Mammary epithelial cell (primary cell): ENCODE results near the gene TP73.

Source experiments
- CTCF ChIP-seq, 2 donors: IDR thresholded peaks in 1 of 2; conservative IDR thresholded peaks in 1 of 2; 2 replicates each; pipeline ENCODE4 v1.5.1; 2011 to 2012; ENCODE audit warnings: inconsistent platforms in 2 of 2, low read length in 2 of 2, mild to moderate bottlenecking in 2 of 2, control low read depth in 1 of 2, low read depth in 1 of 2; ENCODE audit not compliant: insufficient read depth in 1 of 2; ENCODE audit errors: extremely low read depth in 1 of 2
- EZH2 ChIP-seq: IDR thresholded peaks from 2 replicates; pipeline ENCODE4 v1.6.1; 2012; ENCODE audit warnings: low read length, inconsistent platforms, borderline replicate concordance

DNA sequence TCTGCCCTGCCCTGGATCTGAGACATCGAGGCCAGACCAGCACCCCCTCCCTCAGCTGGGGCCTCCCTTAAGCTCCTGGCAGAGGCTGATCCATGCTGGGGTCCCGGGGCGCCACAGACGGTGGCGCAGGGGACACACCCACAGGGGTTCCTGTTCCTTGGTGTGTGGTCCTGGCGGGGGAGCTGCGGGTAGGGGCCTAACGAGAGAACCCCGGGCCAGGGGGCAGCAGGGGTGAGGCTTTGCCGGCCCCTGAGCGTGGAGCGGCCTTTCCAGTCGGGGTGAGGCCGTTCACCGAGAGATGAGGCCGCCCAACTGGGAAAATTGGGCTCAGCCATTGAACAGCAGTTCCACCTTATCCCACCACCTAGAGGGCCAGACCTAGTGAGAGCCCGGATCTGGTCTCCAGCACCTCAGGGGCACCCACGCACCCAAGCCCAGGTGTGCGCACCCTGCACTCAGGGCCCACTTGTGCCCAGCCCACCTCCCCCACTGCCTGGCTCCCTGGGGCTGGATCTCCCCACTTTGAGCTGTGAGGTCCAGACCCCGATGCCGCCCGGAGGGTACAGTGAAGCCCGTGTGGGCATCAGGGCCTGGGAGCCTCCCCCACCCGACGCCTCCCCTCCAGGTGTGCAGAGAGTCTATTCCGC, 54.5 kb downstream of the TP73 start:
- TF ChIP-seq EZH2 = no peak
- no peak for TF ChIP-seq CTCF (conservative IDR thresholded peaks at IDR 0.05 in 1 of 2, IDR thresholded peaks at IDR 0.05 in 1 of 2; ENCODE audit: extremely low read depth in 1 of 2, insufficient read depth in 1 of 2, low read depth in 1 of 2, low read length in 2 of 2)
